Non-pigmented ciliary epithelial cell (primary cell): ENCODE measurements around the gene TBC1D1.
"Not testable (repeated sequence)": the region's sequence is repeated elsewhere in the genome, so short reads cannot be mapped to it uniquely, and the experiment has no call there.

Experiments
- DNase-seq: peaks from one replicate; pipeline ENCODE4 v3.0.0-alpha.2; 2010; ENCODE audit warnings: low read depth

Gene TBC1D1

GRCh38 chr4:37968747-37969146, 77.9 kb downstream of the TBC1D1 start:
- no peak for DNase-seq

- no peak for DNase-seq
These were observed 79.8 kb downstream of the TBC1D1 start for GRCh38 chr4:37970702-37971101.

- DNase-seq, result no peak
These were observed 80.3 kb downstream of the TBC1D1 start for GRCh38 chr4:37971202-37971601.

- DNase-seq, result no peak
These were observed 82.6 kb downstream of the TBC1D1 start for GRCh38 chr4:37973441-37973840.

GRCh38 chr4:37975321-37975822, 84.5 kb downstream of the TBC1D1 start:
- not testable (repeated sequence) for DNase-seq

- DNase-seq, result no peak
These were observed 85.6 kb downstream of the TBC1D1 start for GRCh38 chr4:37976507-37976906.

- DNase-seq, result no peak
These were observed 86.1 kb downstream of the TBC1D1 start for GRCh38 chr4:37976991-37977470.

- DNase-seq, result no peak
These were observed 86.8 kb downstream of the TBC1D1 start for GRCh38 chr4:37977471-37978247.

- no peak for DNase-seq
These were observed 87.5 kb downstream of the TBC1D1 start for GRCh38 chr4:37978248-37978924.

- DNase-seq, result no peak
These were observed 89.4 kb downstream of the TBC1D1 start for GRCh38 chr4:37980246-37980645.

- DNase-seq, result no peak
These were observed 90.5 kb downstream of the TBC1D1 start for GRCh38 chr4:37981425-37981824.

- no peak for DNase-seq
These were observed 91.2 kb downstream of the TBC1D1 start for GRCh38 chr4:37981844-37982720.

- DNase-seq, result no peak
These were observed 91.9 kb downstream of the TBC1D1 start for GRCh38 chr4:37982736-37983135.

GRCh38 chr4:37983951-37984350, 93.1 kb downstream of the TBC1D1 start:
- no peak for DNase-seq

- DNase-seq, result no peak
These were observed 94.9 kb downstream of the TBC1D1 start for GRCh38 chr4:37985730-37986275.

- no peak for DNase-seq
These were observed 97.8 kb downstream of the TBC1D1 start for GRCh38 chr4:37988670-37989069.

- DNase-seq, result no peak
These were observed 98.7 kb downstream of the TBC1D1 start for GRCh38 chr4:37989398-37990260.

- DNase-seq, result no peak
These were observed 99.9 kb downstream of the TBC1D1 start for GRCh38 chr4:37990731-37991245.

- no peak for DNase-seq
These were observed 100.9 kb downstream of the TBC1D1 start for GRCh38 chr4:37991623-37992410.

GRCh38 chr4:37993806-37994205, 102.9 kb downstream of the TBC1D1 start:
- no peak for DNase-seq
